Astrocyte of the spinal cord (primary cell): ENCODE measurements around the gene SPEF2.

Source experiments
- DNase-seq: peaks from one replicate; pipeline ENCODE4 v3.0.0; 2011; ENCODE audit warnings: low read depth, low spot score
- H3K4me3 ChIP-seq: 2 replicates; pipeline ENCODE4 v1.5.1; 2011; ENCODE audit warnings: low read depth, mild to moderate bottlenecking, low read length, moderate library complexity
- CTCF ChIP-seq: IDR thresholded peaks from 2 replicates; pipeline ENCODE4 v1.5.1; 2012; ENCODE audit warnings: low read depth, mild to moderate bottlenecking, low read length, inconsistent platforms
- in situ Hi-C: cut with HindIII; loops from 2 replicates; pipeline ENCODE4 v1.10.0; 2017; ENCODE audit warnings: low sequenced_read_pairs

Gene SPEF2

GRCh38 chr5:35617435-35618303 lies at the start of gene SPEF2:
TSS of gene SPEF2 (plus strand) at chr5:35617863. CDS start at chr5:35617998, 135 bp downstream.
- H3K4me3 ChIP-seq = peak within 1 kb of the TSS; percentile 73
- in situ Hi-C loops = no loop called here
- peak; percentile 87 for TF ChIP-seq CTCF
- DNase-seq = peak; percentile 91

- no peak for TF ChIP-seq CTCF
- no peak for DNase-seq
- no peak overlapping the region for H3K4me3 ChIP-seq
- in situ Hi-C loops = no loop called here
Measured at GRCh38 chr5:35575578-35575977, 42.1 kb upstream of the SPEF2 start.

- no peak for TF ChIP-seq CTCF
- H3K4me3 ChIP-seq = no peak overlapping the region
- DNase-seq = no peak
- in situ Hi-C loops = no loop called here
Measured at GRCh38 chr5:35587419-35587818, 30.2 kb upstream of the SPEF2 start.

- no peak overlapping the region for H3K4me3 ChIP-seq
- in situ Hi-C loops = no loop called here
- DNase-seq = no peak
- no peak for TF ChIP-seq CTCF
Measured at GRCh38 chr5:35593338-35593737, 24.3 kb upstream of the SPEF2 start.

GRCh38 chr5:35598707-35599370 lies 18.8 kb upstream of the SPEF2 start:
- TF ChIP-seq CTCF = no peak
- in situ Hi-C loops = no loop called here
- DNase-seq = no peak
- H3K4me3 ChIP-seq = no peak overlapping the region

- DNase-seq = no peak
- no peak for TF ChIP-seq CTCF
- in situ Hi-C loops = no loop called here
- H3K4me3 ChIP-seq = no peak overlapping the region
Measured at GRCh38 chr5:35600591-35600990, 17.1 kb upstream of the SPEF2 start.
